DND-41 (cell line): ENCODE data around the gene EXOG.

Experiments used
- ATAC-seq: fragments of 200-7000 bp; cut with Tn5 transposase; 3 replicates; pipeline ENCODE4 v1.9.1; 2021; ENCODE audit warnings: low read depth; ENCODE audit not compliant: insufficient read depth
- DNase-seq: peaks from one replicate; pipeline ENCODE4 v3.0.0-alpha.2; 2020
- H2AFZ ChIP-seq: 2 replicates; pipeline ENCODE4 v1.6.0; 2012; ENCODE audit warnings: low read depth, low read length
- H3K27ac ChIP-seq: 2 replicates; pipeline ENCODE4 v1.5.1; 2012; ENCODE audit warnings: low read length, inconsistent platforms
- H3K27me3 ChIP-seq: fragments of 200-600 bp; sonication (generic); 2 replicates; pipeline ENCODE4 v1.6.0; 2012; ENCODE audit warnings: low read length, mild to moderate bottlenecking, inconsistent platforms; ENCODE audit not compliant: insufficient read depth, poor library complexity
- H3K36me3 ChIP-seq: 2 replicates; pipeline ENCODE4 v1.5.1; 2012; ENCODE audit warnings: low read length, inconsistent platforms; ENCODE audit not compliant: insufficient read depth
- H3K4me1 ChIP-seq: 2 replicates; pipeline ENCODE4 v1.5.1; 2012; ENCODE audit warnings: mild to moderate bottlenecking, low read length; ENCODE audit not compliant: insufficient read depth
- H3K4me2 ChIP-seq: 2 replicates; pipeline ENCODE4 v1.6.0; 2012; ENCODE audit warnings: mild to moderate bottlenecking, moderate library complexity, low read length, inconsistent platforms; ENCODE audit not compliant: insufficient read depth
- H3K4me3 ChIP-seq, 2 experiments: fragments of 200-600 bp in 1 of 2; shearing (Covaris generic) in 1 of 2; 2 replicates each; pipeline ENCODE4 v1.5.1; 2012 to 2016; ENCODE audit warnings: inconsistent platforms in 2 of 2, low read length in 2 of 2, mild to moderate bottlenecking in 2 of 2, low read depth in 1 of 2, moderate library complexity in 1 of 2
- H3K79me2 ChIP-seq: 2 replicates; pipeline ENCODE4 v1.6.0; 2012; ENCODE audit warnings: low read length, inconsistent platforms; ENCODE audit not compliant: insufficient read depth
- H3K9ac ChIP-seq: 2 replicates; pipeline ENCODE4 v1.6.0; 2012; ENCODE audit warnings: low read depth, mild to moderate bottlenecking, inconsistent platforms, low read length, moderate library complexity
- H3K9me3 ChIP-seq: 2 replicates; pipeline ENCODE4 v1.5.1; 2012; ENCODE audit warnings: low read length, moderate library complexity, mild to moderate bottlenecking, inconsistent platforms; ENCODE audit not compliant: insufficient read depth, severe bottlenecking
- H4K20me1 ChIP-seq: 2 replicates; pipeline ENCODE4 v1.6.0; 2012; ENCODE audit warnings: low read length; ENCODE audit not compliant: insufficient read depth
- CTCF ChIP-seq: IDR thresholded peaks from 2 replicates; pipeline ENCODE4 v1.5.1; 2012; ENCODE audit warnings: borderline replicate concordance, low read length, moderate library complexity, mild to moderate bottlenecking; ENCODE audit not compliant: poor library complexity, severe bottlenecking; ENCODE audit errors: extremely low read depth
- EZH2 ChIP-seq: IDR thresholded peaks from 3 replicates; pipeline ENCODE4 v1.6.1; 2012; ENCODE audit warnings: borderline replicate concordance, low read depth, mild to moderate bottlenecking, moderate library complexity, low read length, inconsistent platforms; ENCODE audit not compliant: severe bottlenecking

The EXOG gene

GRCh38 chr3:38474928-38475605 is 21.1 kb upstream of the EXOG start:
- H3K4me2 ChIP-seq = no peak overlapping the region
- H3K9ac ChIP-seq = no peak overlapping the region
- ATAC-seq = no peak
- no peaks in the 10 kb centered on the region for H3K4me1 ChIP-seq
- H3K36me3 ChIP-seq = peaks cover 33% of the 10 kb centered on the region
- H2AFZ ChIP-seq = no peak overlapping the region
- no peak for DNase-seq
- H3K27ac ChIP-seq = no peak overlapping the region
- no peak overlapping the region for H3K4me3 ChIP-seq
- peaks cover 2% of the 10 kb centered on the region for H3K9me3 ChIP-seq
- peaks cover 76% of the 10 kb centered on the region for H4K20me1 ChIP-seq
- TF ChIP-seq CTCF (no peak), EZH2 (no peak)
- H3K27me3 ChIP-seq = no peaks in the 10 kb centered on the region
- peaks cover 70% of the 10 kb centered on the region for H3K79me2 ChIP-seq

GRCh38 chr3:38475716-38476115 is 20.4 kb upstream of the EXOG start:
- H3K27me3 ChIP-seq = no peaks in the 10 kb centered on the region
- DNase-seq (no peak), ATAC-seq (no peak)
- no peak overlapping the region for H3K27ac ChIP-seq
- H3K4me3 ChIP-seq = no peak overlapping the region
- peaks cover 79% of the 10 kb centered on the region for H4K20me1 ChIP-seq
- H2AFZ ChIP-seq = no peak overlapping the region
- H3K79me2 ChIP-seq = peaks cover 64% of the 10 kb centered on the region
- H3K4me1 ChIP-seq = no peaks in the 10 kb centered on the region
- no peak overlapping the region for H3K4me2 ChIP-seq
- peaks cover 39% of the 10 kb centered on the region for H3K36me3 ChIP-seq
- no peaks in the 10 kb centered on the region for H3K9me3 ChIP-seq
- H3K9ac ChIP-seq = no peak overlapping the region
- TF ChIP-seq EZH2 (no peak), CTCF (no peak)

GRCh38 chr3:38476157-38476756 is 19.9 kb upstream of the EXOG start:
- no peak overlapping the region for H3K27ac ChIP-seq
- no peak overlapping the region for H3K4me3 ChIP-seq
- peaks cover 45% of the 10 kb centered on the region for H3K36me3 ChIP-seq
- H3K4me2 ChIP-seq = no peak overlapping the region
- no peaks in the 10 kb centered on the region for H3K9me3 ChIP-seq
- H4K20me1 ChIP-seq = peaks cover 77% of the 10 kb centered on the region
- no peak for DNase-seq
- H3K4me1 ChIP-seq = no peaks in the 10 kb centered on the region
- no peak for ATAC-seq
- H3K9ac ChIP-seq = no peak overlapping the region
- TF ChIP-seq EZH2 (no peak), CTCF (no peak)
- H3K27me3 ChIP-seq = no peaks in the 10 kb centered on the region
- peaks cover 59% of the 10 kb centered on the region for H3K79me2 ChIP-seq
- H2AFZ ChIP-seq = no peak overlapping the region
